ENCODE measurements around the gene MCTP1.

- TF ChIP-seq POLR2AphosphoS5 (IDR thresholded peaks at IDR 0.05) (no peak), POLR2A (IDR thresholded peaks at IDR 0.05; ENCODE audit: low read depth) (no peak)
Measured at GRCh38 chr5:94900006-94900505, 384.8 kb downstream of the MCTP1 start.

Measured in esophagus muscularis mucosa (tissue), 2 donors.